NAMALWA (cell line): ENCODE results near the gene MYOG.

Experiments
- DNase-seq: peaks from one replicate; pipeline ENCODE4 v3.0.0-alpha.2; 2015; ENCODE audit warnings: low spot score

Gene MYOG

GRCh38 chr1:203046984-203047630 lies 38.7 kb downstream of the MYOG start:
- no peak for DNase-seq

GRCh38 chr1:203045821-203046594 lies 39.8 kb downstream of the MYOG start:
- no peak for DNase-seq

GRCh38 chr1:203045336-203045735 lies 40.5 kb downstream of the MYOG start:
- DNase-seq, result no peak

GRCh38 chr1:203044546-203045250 lies 41.1 kb downstream of the MYOG start:
- DNase-seq, result no peak

GRCh38 chr1:203043830-203044545 lies 41.8 kb downstream of the MYOG start:
- no peak for DNase-seq

GRCh38 chr1:203041351-203041932 lies 44.4 kb downstream of the MYOG start:
- DNase-seq, result no peak

- peak; percentile 35 for DNase-seq
Measured at GRCh38 chr1:203040513-203041275, 45.1 kb downstream of the MYOG start.

GRCh38 chr1:203039609-203040512 lies 46.0 kb downstream of the MYOG start:
- peak; percentile 52 for DNase-seq

- DNase-seq, result peak; percentile 81
Measured at GRCh38 chr1:203038891-203039608, 46.8 kb downstream of the MYOG start.

- DNase-seq, result peak; percentile 43
Measured at GRCh38 chr1:203038217-203038741, 47.5 kb downstream of the MYOG start.

GRCh38 chr1:203037509-203038190 lies 48.2 kb downstream of the MYOG start:
- no peak for DNase-seq

GRCh38 chr1:203036537-203036936 lies 49.3 kb downstream of the MYOG start:
- DNase-seq, result no peak

- DNase-seq, result no peak
Measured at GRCh38 chr1:203036135-203036534, 49.7 kb downstream of the MYOG start.

GRCh38 chr1:203035111-203036000 lies 50.5 kb downstream of the MYOG start:
- DNase-seq, result no peak

GRCh38 chr1:203034422-203035110 lies 51.2 kb downstream of the MYOG start:
- no peak for DNase-seq

GRCh38 chr1:203033917-203034316 lies 51.9 kb downstream of the MYOG start:
- no peak for DNase-seq

GRCh38 chr1:203033287-203033686 lies 52.5 kb downstream of the MYOG start:
- DNase-seq, result no peak
